D341Med (cell line): Measurements from ENCODE around the gene ARF1.

Experiments used
- DNase-seq: peaks from one replicate; pipeline ENCODE4 v3.0.0; 2012; ENCODE audit warnings: low spot score

The ARF1 gene

DNA sequence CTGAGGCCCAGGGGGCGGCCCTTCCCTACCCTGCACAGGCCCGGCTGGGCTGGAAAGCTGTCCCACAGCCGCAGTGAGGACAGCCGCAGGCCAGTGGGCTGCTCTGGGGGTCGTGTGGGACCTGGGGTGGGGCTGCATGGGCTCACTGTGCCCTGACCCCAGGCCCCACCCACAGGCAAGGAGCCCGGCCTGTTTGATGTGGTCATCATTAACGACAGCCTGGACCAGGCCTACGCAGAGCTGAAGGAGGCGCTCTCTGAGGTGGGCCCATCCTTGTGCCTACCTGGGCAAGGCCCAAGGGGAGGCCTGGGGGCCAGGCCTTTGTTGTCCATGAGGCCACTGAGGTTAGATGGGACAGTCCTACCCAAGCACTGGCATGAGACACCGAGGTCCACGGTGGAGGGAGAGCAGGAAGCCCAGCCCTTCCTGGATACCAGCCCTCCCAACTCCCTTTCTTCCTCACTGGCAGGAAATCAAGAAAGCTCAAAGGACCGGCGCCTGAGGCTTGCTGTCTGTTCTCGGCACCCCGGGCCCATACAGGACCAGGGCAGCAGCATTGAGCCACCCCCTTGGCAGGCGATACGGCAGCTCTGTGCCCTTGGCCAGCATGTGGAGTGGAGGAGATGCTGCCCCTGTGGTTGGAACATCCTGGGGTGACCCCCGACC lies 65.8 kb downstream of the ARF1 start:
- no peak for DNase-seq
